GM13977 (cell line): ENCODE data around the gene SMIM1.

ENCODE experiments used
- DNase-seq: peaks from one replicate; pipeline ENCODE4 v3.0.0; 2012; ENCODE audit warnings: low spot score
- CTCF ChIP-seq: IDR thresholded peaks from 2 replicates; pipeline ENCODE4 v1.5.1; 2012; ENCODE audit warnings: mild to moderate bottlenecking, control low read depth; ENCODE audit not compliant: insufficient read depth; ENCODE audit errors: extremely low read depth, missing control alignments
- in situ Hi-C: fragments of 300-500 bp; cut with MboI; formaldehyde crosslinking; loops from one replicate; pipeline ENCODE4 v1.12.0; 2022; ENCODE audit warnings: low sequenced_read_pairs, low pct_unique_long_range_greater_than_20kb, mixed read lengths, inconsistent platforms; ENCODE audit not compliant: unreplicated experiment

SMIM1 gene

GRCh38 chr1:3733094-3733882 is 39.3 kb upstream of the SMIM1 start:
- in situ Hi-C loops: no loop called here
- no peak for TF ChIP-seq CTCF
- no peak for DNase-seq

- DNase-seq: no peak
- TF ChIP-seq CTCF: no peak
- in situ Hi-C loops: no loop called here
Observed at GRCh38 chr1:3733883-3734589, 38.5 kb upstream of the SMIM1 start.

GRCh38 chr1:3734602-3735001 is 37.9 kb upstream of the SMIM1 start:
- TF ChIP-seq CTCF: no peak
- DNase-seq: no peak
- in situ Hi-C loops: no loop called here

DNA sequence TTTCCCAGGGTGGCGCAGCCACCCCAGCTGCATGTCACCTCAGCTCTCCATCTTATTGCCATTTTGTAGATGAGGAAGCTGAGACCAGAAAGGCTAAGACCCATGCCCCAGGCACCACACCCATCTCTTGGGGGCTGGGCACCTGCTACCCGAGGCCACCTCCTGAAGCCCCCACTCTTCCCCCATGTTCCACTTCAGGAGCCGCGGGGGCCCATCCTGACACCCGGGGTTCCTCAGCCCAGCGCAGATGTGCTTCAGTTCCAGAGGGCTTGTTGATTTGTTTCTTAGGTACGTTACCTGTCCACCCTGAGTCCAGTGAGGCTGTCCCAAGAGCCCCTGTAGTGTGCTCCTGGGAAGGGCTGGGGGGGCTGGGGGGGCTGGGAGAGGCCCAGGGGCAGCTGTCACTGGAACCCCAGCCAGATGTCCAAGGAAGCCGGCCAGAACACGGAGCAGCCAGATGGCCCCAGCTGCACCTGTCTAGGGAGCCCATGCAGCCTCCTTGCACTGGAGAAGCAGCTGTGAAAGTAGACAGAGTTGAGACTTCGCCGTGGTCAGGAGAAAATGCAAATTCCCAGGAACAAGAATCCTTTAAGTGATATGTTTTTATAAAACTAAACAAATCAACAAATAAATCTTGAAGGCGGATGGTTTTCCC is 37.4 kb upstream of the SMIM1 start:
- DNase-seq: no peak
- in situ Hi-C loops: no loop called here
- no peak for TF ChIP-seq CTCF

GRCh38 chr1:3735688-3736087 is 36.9 kb upstream of the SMIM1 start:
- TF ChIP-seq CTCF: no peak
- in situ Hi-C loops: no loop called here
- no peak for DNase-seq

DNA sequence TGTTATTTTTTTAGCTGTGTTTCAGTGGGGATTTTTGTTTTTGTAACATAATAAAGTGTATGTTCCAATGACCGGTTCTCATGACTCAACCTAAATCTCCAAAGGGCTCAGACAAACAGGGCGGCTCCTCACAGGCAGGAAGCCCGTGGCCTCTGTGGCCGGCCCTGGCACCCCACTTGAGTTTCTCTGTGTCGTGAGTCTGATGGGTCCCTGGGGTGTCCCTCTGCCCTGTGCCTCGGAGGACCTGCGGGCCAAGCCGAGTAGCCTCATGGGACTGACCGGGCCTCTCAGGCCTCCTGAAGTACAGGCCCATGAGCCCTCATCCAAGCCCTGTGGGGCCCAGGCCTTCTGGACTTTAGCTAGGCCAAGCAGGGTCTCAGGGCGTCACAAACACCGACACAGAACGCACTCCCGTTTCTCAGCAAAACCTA is 36.4 kb upstream of the SMIM1 start:
- in situ Hi-C loops: no loop called here

More for the DNA sequence above, 36.4 kb upstream of the SMIM1 start:
- no peak for DNase-seq
- no peak for TF ChIP-seq CTCF
